Pancreas (tissue), 10 donors: ENCODE measurements around the gene SSBP3. TPM values are rescaled to one million over a fixed set of nuclear protein-coding genes. Genes with fewer than 3 reads are reported as not detected.

Source experiments
- ATAC-seq, 4 donors: fragments of 200-7000 bp; cut with Tn5 transposase; one replicate each; pipeline versions ENCODE4 v1.8.0 to v1.9.1; 2020; ENCODE audit warnings: mild to moderate bottlenecking in 4 of 4, moderate library complexity in 4 of 4
- DNase-seq, 6 donors: peaks; one replicate each; pipeline ENCODE4 v3.0.0-alpha.2; 2020
- FAIRE-seq: peaks from 2 replicates; lab custom pipeline; 2012; peaks lifted over from hg19 to GRCh38; lab: Jason Lieb, UNC
- H3K27ac ChIP-seq, 4 donors: fragments of 200-600 bp; sonication (generic); 1 replicate in 3 of 4; 2 replicates in 1 of 4; pipeline versions ENCODE4 v1.5.0 to v1.8.0; 2020
- H3K27me3 ChIP-seq, 4 donors: fragments of 200-600 bp; one replicate each; pipeline ENCODE4 v1.8.0; 2021
- H3K36me3 ChIP-seq, 3 donors: fragments of 200-600 bp; sonication (generic) in 1 of 3; one replicate each; pipeline versions ENCODE4 v1.5.0 to v1.8.0; 2020 to 2021
- H3K4me1 ChIP-seq, 3 donors: fragments of 200-600 bp; one replicate each; pipeline ENCODE4 v1.8.0; 2021
- H3K4me3 ChIP-seq, 4 donors: fragments of 200-600 bp; sonication (generic) in 2 of 4; one replicate each; pipeline versions ENCODE4 v1.5.0 to v1.8.0; 2020 to 2021
- H3K9me3 ChIP-seq, 4 donors: fragments of 200-600 bp; one replicate each; pipeline ENCODE4 v1.8.0; 2021
- CTCF ChIP-seq, 4 donors: fragments of 200-600 bp; sonication (generic) in 3 of 4; IDR thresholded peaks; one replicate each; pipeline versions ENCODE4 v1.5.0 to v1.8.0; 2021; ENCODE audit warnings: antibody characterized with exemption in 4 of 4
- WGBS, 2 donors: extraction: QIAGEN DNeasy Blood & Tissue Kit; methylation state at CpG; one replicate each; pipeline ENCODE4 v1.1.7; 2013; 5-methylcytosine and 5-hydroxymethylcytosine counted together
- intact Hi-C, 3 donors: fragments of 100-400 bp; cut with DNase I; formaldehyde crosslinking; loops; one replicate each; pipeline versions ENCODE4 v1.11.1 to v1.14.2; 2022
- polyA plus RNA-seq, 2 donors: library from polyadenylated mRNA; stranded (reverse); fragments of 200-250 nt; gene quantifications; one replicate each; pipeline ENCODE4 v1.2.3, GENCODE V29; 2013
- total RNA-seq, 6 donors: library from RNA; stranded (reverse); fragmentation: NEBNext Ultra II Directional in 4 of 6; extraction: Animal tissue kit (Norgen Biotek cat#: 25700) in 4 of 6; gene quantifications; one replicate each; pipeline versions ENCODE4 v1.2.1 to v1.2.4, GENCODE V29; 2021 to 2023
- donor health status: healthy with polysubstance abuse.
- donor health status: DM: no; HTN: no; CAD: no; lungs with moderate emphysema.
- donor health status: DM: no; HTN: no; CAD: no.
- donor health status: control.
- donor health status: control.
- donor health status: Bipolar disorder and iron deficiency.
- donor health status: DM: yes; HTN: yes; CAD: no.
- donor health status: DM: no; HTN: no; CAD: no.
- donor health status: DM: no; HTN: no; CAD: no.
- donor health status: DM: yes; HTN: yes; CAD: no.

The SSBP3 gene
- total and polyA plus RNA-seq, 8 donors = 16.4 to 31.0 (median 22.9) TPM

GRCh38 chr1:54200519-54200997, 205.6 kb downstream of the SSBP3 start:
- Histone ChIP-seq H3K36me3 (peaks cover 0 to 8% (median 0%) of the 10 kb centered on the region in 3 donors), H3K9me3 (no peaks in the 10 kb centered on the region), H3K4me3 (peak overlapping the region; percentile 62 to 85 (median 71)), H3K27ac (peak overlapping the region in 2 of 4 donors; percentile 55 to 71), H3K4me1 (peaks cover 7 to 9% (median 8%) of the 10 kb centered on the region in 3 donors), H3K27me3 (no peaks in the 10 kb centered on the region)
- FAIRE-seq (no peak), DNase-seq (no peak), ATAC-seq (peak in 1 of 4 donors; percentile 6)
- no peak for TF ChIP-seq CTCF (IDR thresholded peaks at IDR 0.05)
- intact Hi-C loops = no loop called here
- 1 to 2% methylated on average over 15 of the region's 15 CpGs for WGBS, 2 donors

- H3K4me1 ChIP-seq = peaks cover 7 to 9% (median 8%) of the 10 kb centered on the region in 3 donors
- peak within 1 kb of the TSS; percentile 7 to 71 (median 62) for H3K27ac ChIP-seq
- H3K36me3 ChIP-seq = peaks cover 0 to 1% (median 0%) of the 10 kb centered on the region in 3 donors
- TF ChIP-seq CTCF (IDR thresholded peaks at IDR 0.05) = no peak
- ATAC-seq = peak; percentile 99 to 100 (median 100)
- 0% methylated on average over 49 to 51 of the region's 51 CpGs for WGBS, 2 donors
- FAIRE-seq = peak; percentile 51
- peak; percentile 90 to 97 (median 94) for DNase-seq
- peak within 1 kb of the TSS; percentile 62 to 85 (median 71) for H3K4me3 ChIP-seq
- intact Hi-C loops = no loop called here
- no peaks in the 10 kb centered on the region for H3K9me3 ChIP-seq
- H3K27me3 ChIP-seq = no peaks in the 10 kb centered on the region
Observed at GRCh38 chr1:54199765-54200518, 206.3 kb downstream of the SSBP3 start, which contains the start of the genes CYB5RL and MRPL37. Gene CYB5RL, minus strand, starts transcription at chr1:54200030. Its CDS starts 4,414 bp downstream, at chr1:54195616. Gene MRPL37, plus strand, starts transcription at chr1:54200167. Its CDS starts 77 bp downstream, at chr1:54200244.

- no peak for FAIRE-seq
- TF ChIP-seq CTCF (IDR thresholded peaks at IDR 0.05) = no peak
- Histone ChIP-seq H3K4me3 (peak overlapping the region; percentile 62 to 85 (median 71)), H3K27me3 (no peaks in the 10 kb centered on the region), H3K27ac (peak overlapping the region in 2 of 4 donors; percentile 52 to 55), H3K9me3 (no peaks in the 10 kb centered on the region), H3K4me1 (peaks cover 7 to 9% (median 8%) of the 10 kb centered on the region in 3 donors), H3K36me3 (no peaks in the 10 kb centered on the region)
- no peak for DNase-seq
- peak in 1 of 4 donors; percentile 2 for ATAC-seq
- 4 to 6% methylated on average over 17 of the region's 17 CpGs for WGBS, 2 donors
- intact Hi-C loops = no loop called here
Observed at GRCh38 chr1:54199151-54199764, 206.9 kb downstream of the SSBP3 start.

- no peak for FAIRE-seq
- WGBS, 2 donors = 85 to 94% methylated on average over 5 of the region's 5 CpGs
- no peaks in the 10 kb centered on the region for H3K4me1 ChIP-seq
- H3K36me3 ChIP-seq = peaks cover 0 to 6% (median 0%) of the 10 kb centered on the region in 3 donors
- H3K9me3 ChIP-seq = no peaks in the 10 kb centered on the region
- no peak for DNase-seq
- no peak for ATAC-seq
- no peak for TF ChIP-seq CTCF (IDR thresholded peaks at IDR 0.05)
- H3K27me3 ChIP-seq = no peaks in the 10 kb centered on the region
- no peak overlapping the region for H3K4me3 ChIP-seq
- intact Hi-C loops = no loop called here
- H3K27ac ChIP-seq = no peak overlapping the region
Observed at GRCh38 chr1:54193453-54193852, 212.7 kb downstream of the SSBP3 start.
